Measurements from ENCODE around the gene SERPINB8.
A peak's percentile ranks its signal among the peaks of the same experiment; 100 is the strongest.
"Not testable (repeated sequence)": the region's sequence is repeated elsewhere in the genome, so short reads cannot be mapped to it uniquely, and the experiment has no call there.

SERPINB8 gene

GRCh38 chr18:63969942-63970808, at the start of gene SERPINB8:
TSS of gene SERPINB8 (plus strand) at chr18:63970081. CDS start at chr18:63978309, 8,228 bp downstream.
- peak; percentile 90 to 92 for DNase-seq

GRCh38 chr18:63922049-63922448, 47.8 kb upstream of the SERPINB8 start:
- DNase-seq, result no peak

GRCh38 chr18:63924551-63924950, 45.3 kb upstream of the SERPINB8 start:
- no peak for DNase-seq

GRCh38 chr18:63928331-63928730, 41.5 kb upstream of the SERPINB8 start:
- DNase-seq, result no peak

GRCh38 chr18:63929369-63929768, 40.5 kb upstream of the SERPINB8 start:
- DNase-seq, result not testable (repeated sequence)

GRCh38 chr18:63930773-63931354, 39.0 kb upstream of the SERPINB8 start:
- no peak for DNase-seq

- peak; percentile 81 to 86 for DNase-seq
These were observed 33.5 kb upstream of the SERPINB8 start for GRCh38 chr18:63936156-63936931.

- DNase-seq, result no peak
These were observed 32.9 kb upstream of the SERPINB8 start for GRCh38 chr18:63936932-63937393.

- no peak for DNase-seq
These were observed 29.9 kb upstream of the SERPINB8 start for GRCh38 chr18:63940008-63940407.

- not testable (repeated sequence) for DNase-seq
These were observed 29.3 kb upstream of the SERPINB8 start for GRCh38 chr18:63940543-63941050.

GRCh38 chr18:63947051-63947790, 22.7 kb upstream of the SERPINB8 start:
- no peak for DNase-seq

- peak; percentile 31 to 58 for DNase-seq
These were observed 20.7 kb upstream of the SERPINB8 start, which contains the start of gene HMSD for GRCh38 chr18:63949068-63949737. TSS of gene HMSD (plus strand) at chr18:63949301. CDS start at chr18:63953456, 4,155 bp downstream.

- DNase-seq, result no peak
These were observed 18.6 kb upstream of the SERPINB8 start for GRCh38 chr18:63951302-63951705.

GRCh38 chr18:63953811-63954210, 16.1 kb upstream of the SERPINB8 start:
- peak; percentile 0 to 32 for DNase-seq

- peak in 1 of 2 experiments; percentile 12 for DNase-seq
These were observed 13.1 kb upstream of the SERPINB8 start for GRCh38 chr18:63956755-63957154.

GRCh38 chr18:63960891-63961290, 9.0 kb upstream of the SERPINB8 start:
- DNase-seq, result no peak

- DNase-seq, result no peak
These were observed 8.4 kb upstream of the SERPINB8 start for GRCh38 chr18:63961435-63961980.

- no peak for DNase-seq
These were observed 7.7 kb upstream of the SERPINB8 start for GRCh38 chr18:63962137-63962536.

- DNase-seq, result peak; percentile 37 to 58
These were observed 6.1 kb upstream of the SERPINB8 start for GRCh38 chr18:63963615-63964256.

- no peak for DNase-seq
These were observed 5.0 kb upstream of the SERPINB8 start for GRCh38 chr18:63964908-63965307.
